GM23248 (cell line): ENCODE measurements around the gene PEPD. TPM values are rescaled to one million over a fixed set of nuclear protein-coding genes. Genes with fewer than 3 reads are reported as not detected.

Experiments used
- DNase-seq: peaks from one replicate; pipeline ENCODE4 v3.0.0-alpha.2; 2015
- H2AFZ ChIP-seq: fragments of 200-600 bp; sonication (generic); 2 replicates; pipeline ENCODE4 v1.6.1; 2016; ENCODE audit warnings: antibody characterized with exemption
- H3F3A ChIP-seq: fragments of 200-600 bp; sonication (generic); 2 replicates; pipeline ENCODE4 v1.6.1; 2016; ENCODE audit warnings: mild to moderate bottlenecking, antibody characterized with exemption, mixed run types; ENCODE audit not compliant: insufficient read depth
- H3K27ac ChIP-seq: fragments of 200-600 bp; sonication (generic); 2 replicates; pipeline ENCODE4 v1.5.1; 2016; ENCODE audit warnings: mild to moderate bottlenecking
- H3K27me3 ChIP-seq: fragments of 200-600 bp; sonication (generic); replicated peaks from 2 replicates; pipeline ENCODE4 v1.6.1; 2016; ENCODE audit warnings: mild to moderate bottlenecking; ENCODE audit not compliant: insufficient read depth
- H3K36me3 ChIP-seq: fragments of 200-600 bp; sonication (generic); 2 replicates; pipeline ENCODE4 v1.6.1; 2016; ENCODE audit warnings: low read depth, mild to moderate bottlenecking
- H3K4me1 ChIP-seq: fragments of 200-600 bp; sonication (generic); 2 replicates; pipeline ENCODE4 v1.6.1; 2016; ENCODE audit warnings: mild to moderate bottlenecking; ENCODE audit not compliant: insufficient read depth
- H3K4me2 ChIP-seq: fragments of 200-600 bp; sonication (generic); one replicate; pipeline ENCODE4 v1.6.1; 2016; ENCODE audit warnings: mild to moderate bottlenecking; ENCODE audit not compliant: unreplicated experiment
- H3K4me3 ChIP-seq: fragments of 200-600 bp; sonication (generic); 2 replicates; pipeline ENCODE4 v1.5.1; 2016; ENCODE audit warnings: mild to moderate bottlenecking
- H3K79me2 ChIP-seq: fragments of 200-600 bp; sonication (generic); 2 replicates; pipeline ENCODE4 v1.6.1; 2016; ENCODE audit warnings: mild to moderate bottlenecking; ENCODE audit not compliant: insufficient read depth
- H3K9ac ChIP-seq: fragments of 200-600 bp; sonication (generic); 2 replicates; pipeline ENCODE4 v1.6.1; 2016; ENCODE audit warnings: mild to moderate bottlenecking
- H3K9me2 ChIP-seq: fragments of 200-600 bp; sonication (generic); 2 replicates; pipeline ENCODE4 v1.6.1; 2016; ENCODE audit warnings: mixed run types, mild to moderate bottlenecking, moderate library complexity; ENCODE audit not compliant: insufficient read depth
- H3K9me3 ChIP-seq: fragments of 200-600 bp; sonication (generic); one replicate; pipeline ENCODE4 v1.6.1; 2017; ENCODE audit warnings: low read depth
- H4K20me1 ChIP-seq: fragments of 200-600 bp; sonication (generic); 2 replicates; pipeline ENCODE4 v1.6.0; 2016; ENCODE audit not compliant: insufficient read depth
- EZH2 ChIP-seq: fragments of 200-600 bp; sonication (generic); IDR thresholded peaks from 2 replicates; pipeline ENCODE4 v1.6.1; 2018; ENCODE audit warnings: antibody characterized with exemption, mild to moderate bottlenecking; ENCODE audit not compliant: insufficient read depth, poor library complexity, severe bottlenecking
- EZH2phosphoT487 ChIP-seq: fragments of 200-600 bp; sonication (generic); IDR thresholded peaks from 2 replicates; pipeline ENCODE4 v1.6.1; 2018; ENCODE audit warnings: antibody characterized with exemption, moderate library complexity, mild to moderate bottlenecking, low read depth; ENCODE audit not compliant: insufficient read depth
- WGBS, 2 experiments: methylation state at CpG; one replicate each; pipeline ENCODE4 v1.1.6; 2015 to 2017; ENCODE audit warnings: low lambda C conversion rate in 2 of 2, low coverage in 1 of 2; ENCODE audit errors: missing lambda C conversion rate in 2 of 2; 5-methylcytosine and 5-hydroxymethylcytosine counted together
- in situ Hi-C: fragments of 300-500 bp; cut with MboI; formaldehyde crosslinking; loops from 2 replicates; pipeline ENCODE4 v1.15.0; 2020
- polyA plus RNA-seq: library from polyadenylated mRNA; unstranded; fragments of >200 nt; fragmentation: Nextera tagmentation; extraction: Ambion mirVana; gene quantifications from 2 replicates; pipeline ENCODE4 v1.2.1, GENCODE V29; 2016
- total RNA-seq: library from RNA; depleted of rRNA; stranded (reverse); fragments of >200 nt; shearing (Covaris generic); gene quantifications from 2 replicates; pipeline ENCODE4 v1.2.3, GENCODE V29; 2014

The PEPD gene
- total and polyA plus RNA-seq, 2 experiments from 2014 or later = 54.8 to 86.5 TPM

- no peaks in the 10 kb centered on the region for H3K4me1 ChIP-seq
- no peaks in the 10 kb centered on the region for H3K36me3 ChIP-seq
- no peak overlapping the region for H3K4me2 ChIP-seq
- H3K27me3 ChIP-seq = no peaks in the 10 kb centered on the region
- H3K79me2 ChIP-seq = no peaks in the 10 kb centered on the region
- H3K9me3 ChIP-seq = no peaks in the 10 kb centered on the region
- no peak overlapping the region for H3K4me3 ChIP-seq
- 77 to 82% methylated on average over 11 to 12 of the region's 12 CpGs for WGBS, 2 experiments
- DNase-seq = no peak
- no peak overlapping the region for H3K27ac ChIP-seq
- H3K9ac ChIP-seq = no peak overlapping the region
- H3F3A ChIP-seq = no peaks in the 10 kb centered on the region
- in situ Hi-C loops = no loop called here
- H4K20me1 ChIP-seq = no peaks in the 10 kb centered on the region
- no peak for TF ChIP-seq EZH2
- no peak for TF ChIP-seq EZH2phosphoT487
- H3K9me2 ChIP-seq = no peaks in the 10 kb centered on the region
- H2AFZ ChIP-seq = no peak overlapping the region
These were observed 62.8 kb downstream of the PEPD start for GRCh38 chr19:33458807-33459206.

GRCh38 chr19:33458171-33458633 lies 63.4 kb downstream of the PEPD start:
- H3K9me3 ChIP-seq = no peaks in the 10 kb centered on the region
- no peaks in the 10 kb centered on the region for H3K36me3 ChIP-seq
- WGBS, 2 experiments = 97 to 98% methylated on average over 8 of the region's 8 CpGs
- no peak for DNase-seq
- H3K4me1 ChIP-seq = no peaks in the 10 kb centered on the region
- H3K9me2 ChIP-seq = no peaks in the 10 kb centered on the region
- in situ Hi-C loops = no loop called here
- no peaks in the 10 kb centered on the region for H4K20me1 ChIP-seq
- no peaks in the 10 kb centered on the region for H3F3A ChIP-seq
- no peaks in the 10 kb centered on the region for H3K27me3 ChIP-seq
- TF ChIP-seq EZH2 = no peak
- no peak for TF ChIP-seq EZH2phosphoT487
- H3K79me2 ChIP-seq = no peaks in the 10 kb centered on the region
- no peak overlapping the region for H3K27ac ChIP-seq
- no peak overlapping the region for H3K9ac ChIP-seq
- H3K4me2 ChIP-seq = no peak overlapping the region
- no peak overlapping the region for H2AFZ ChIP-seq
- H3K4me3 ChIP-seq = no peak overlapping the region

GRCh38 chr19:33456845-33457220 lies 64.8 kb downstream of the PEPD start:
- TF ChIP-seq EZH2 = no peak
- TF ChIP-seq EZH2phosphoT487 = no peak
- H3K4me1 ChIP-seq = no peaks in the 10 kb centered on the region
- no peak overlapping the region for H3K4me2 ChIP-seq
- in situ Hi-C loops = no loop called here
- H3K9me2 ChIP-seq = no peaks in the 10 kb centered on the region
- no peak overlapping the region for H3K4me3 ChIP-seq
- H3K9ac ChIP-seq = no peak overlapping the region
- H3K36me3 ChIP-seq = no peaks in the 10 kb centered on the region
- no peaks in the 10 kb centered on the region for H3K9me3 ChIP-seq
- no peak overlapping the region for H3K27ac ChIP-seq
- H4K20me1 ChIP-seq = no peaks in the 10 kb centered on the region
- H3K79me2 ChIP-seq = no peaks in the 10 kb centered on the region
- no peaks in the 10 kb centered on the region for H3K27me3 ChIP-seq
- no peaks in the 10 kb centered on the region for H3F3A ChIP-seq
- WGBS, 2 experiments = 85 to 88% methylated on average over 10 of the region's 10 CpGs
- DNase-seq = no peak
- no peak overlapping the region for H2AFZ ChIP-seq

GRCh38 chr19:33456076-33456844 lies 65.3 kb downstream of the PEPD start:
- in situ Hi-C loops = no loop called here
- Histone ChIP-seq H3K9me3 (no peaks in the 10 kb centered on the region), H3F3A (no peaks in the 10 kb centered on the region), H3K27me3 (no peaks in the 10 kb centered on the region), H3K4me1 (no peaks in the 10 kb centered on the region), H3K27ac (no peak overlapping the region), H4K20me1 (no peaks in the 10 kb centered on the region), H3K79me2 (no peaks in the 10 kb centered on the region), H3K4me3 (no peak overlapping the region), H3K4me2 (no peak overlapping the region), H3K9ac (no peak overlapping the region), H3K36me3 (no peaks in the 10 kb centered on the region), H2AFZ (no peak overlapping the region), H3K9me2 (no peaks in the 10 kb centered on the region)
- no peak for TF ChIP-seq EZH2
- no peak for TF ChIP-seq EZH2phosphoT487
- DNase-seq = no peak
- 88 to 89% methylated on average over 11 of the region's 11 CpGs for WGBS, 2 experiments

GRCh38 chr19:33453265-33453664 lies 68.3 kb downstream of the PEPD start:
- H3K4me2 ChIP-seq = no peak overlapping the region
- WGBS, 2 experiments = 60 to 66% methylated on average over 3 of the region's 3 CpGs
- H3K9ac ChIP-seq = no peak overlapping the region
- TF ChIP-seq EZH2 (no peak), EZH2phosphoT487 (no peak)
- no peak overlapping the region for H2AFZ ChIP-seq
- H3K36me3 ChIP-seq = no peaks in the 10 kb centered on the region
- H3K27me3 ChIP-seq = no peaks in the 10 kb centered on the region
- no peaks in the 10 kb centered on the region for H3K9me3 ChIP-seq
- H3K9me2 ChIP-seq = no peaks in the 10 kb centered on the region
- no peaks in the 10 kb centered on the region for H4K20me1 ChIP-seq
- H3K79me2 ChIP-seq = no peaks in the 10 kb centered on the region
- H3K4me1 ChIP-seq = no peaks in the 10 kb centered on the region
- H3K27ac ChIP-seq = no peak overlapping the region
- no peak overlapping the region for H3K4me3 ChIP-seq
- H3F3A ChIP-seq = no peaks in the 10 kb centered on the region
- DNase-seq = no peak
- in situ Hi-C loops = no loop called here
